WERI-Rb-1 (cell line): ENCODE results near the gene ZNF76.
"Not testable (repeated sequence)": the region's sequence is repeated elsewhere in the genome, so short reads cannot be mapped to it uniquely, and the experiment has no call there.

Experiments
- DNase-seq: peaks from one replicate; pipeline ENCODE4 v3.0.0-alpha.2; 2020
- H3K27ac ChIP-seq: fragments of 250-450 bp; sonication (Bioruptor Pico); 2 replicates; pipeline ENCODE4 v1.5.1; 2020; ENCODE audit warnings: mild to moderate bottlenecking, moderate library complexity
- H3K27me3 ChIP-seq: fragments of 250-450 bp; sonication (Bioruptor Pico); 2 replicates; pipeline ENCODE4 v1.5.1; 2021; ENCODE audit warnings: mild to moderate bottlenecking, low read depth, moderate library complexity; ENCODE audit not compliant: insufficient read depth, severe bottlenecking
- H3K36me3 ChIP-seq: fragments of 250-450 bp; sonication (Bioruptor Pico); 2 replicates; pipeline ENCODE4 v1.5.1; 2020; ENCODE audit warnings: mild to moderate bottlenecking, moderate library complexity
- H3K4me3 ChIP-seq: 2 replicates; pipeline ENCODE4 v1.5.1; 2011; ENCODE audit warnings: low read depth, mild to moderate bottlenecking, control low read depth, low read length
- H3K9me3 ChIP-seq: fragments of 250-450 bp; sonication (Bioruptor Pico); 2 replicates; pipeline ENCODE4 v1.5.1; 2021; ENCODE audit warnings: mild to moderate bottlenecking, moderate library complexity; ENCODE audit not compliant: severe bottlenecking
- TF ChIP-seq, protein P1 (sequence below): IDR thresholded peaks from 2 replicates; pipeline ENCODE4 v1.5.1; 2011; ENCODE audit warnings: low read depth, mild to moderate bottlenecking, control low read depth, inconsistent platforms, low read length

The ZNF76 gene

GRCh38 chr6:35319346-35320030, 60.0 kb downstream of the ZNF76 start:
- TF ChIP-seq, protein P1, sequence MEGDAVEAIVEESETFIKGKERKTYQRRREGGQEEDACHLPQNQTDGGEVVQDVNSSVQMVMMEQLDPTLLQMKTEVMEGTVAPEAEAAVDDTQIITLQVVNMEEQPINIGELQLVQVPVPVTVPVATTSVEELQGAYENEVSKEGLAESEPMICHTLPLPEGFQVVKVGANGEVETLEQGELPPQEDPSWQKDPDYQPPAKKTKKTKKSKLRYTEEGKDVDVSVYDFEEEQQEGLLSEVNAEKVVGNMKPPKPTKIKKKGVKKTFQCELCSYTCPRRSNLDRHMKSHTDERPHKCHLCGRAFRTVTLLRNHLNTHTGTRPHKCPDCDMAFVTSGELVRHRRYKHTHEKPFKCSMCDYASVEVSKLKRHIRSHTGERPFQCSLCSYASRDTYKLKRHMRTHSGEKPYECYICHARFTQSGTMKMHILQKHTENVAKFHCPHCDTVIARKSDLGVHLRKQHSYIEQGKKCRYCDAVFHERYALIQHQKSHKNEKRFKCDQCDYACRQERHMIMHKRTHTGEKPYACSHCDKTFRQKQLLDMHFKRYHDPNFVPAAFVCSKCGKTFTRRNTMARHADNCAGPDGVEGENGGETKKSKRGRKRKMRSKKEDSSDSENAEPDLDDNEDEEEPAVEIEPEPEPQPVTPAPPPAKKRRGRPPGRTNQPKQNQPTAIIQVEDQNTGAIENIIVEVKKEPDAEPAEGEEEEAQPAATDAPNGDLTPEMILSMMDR = no peak
- DNase-seq = no peak
- no peaks in the 10 kb centered on the region for H3K36me3 ChIP-seq
- H3K9me3 ChIP-seq = peaks cover 3% of the 10 kb centered on the region
- no peaks in the 10 kb centered on the region for H3K27me3 ChIP-seq
- no peak overlapping the region for H3K4me3 ChIP-seq
- no peak overlapping the region for H3K27ac ChIP-seq

DNA sequence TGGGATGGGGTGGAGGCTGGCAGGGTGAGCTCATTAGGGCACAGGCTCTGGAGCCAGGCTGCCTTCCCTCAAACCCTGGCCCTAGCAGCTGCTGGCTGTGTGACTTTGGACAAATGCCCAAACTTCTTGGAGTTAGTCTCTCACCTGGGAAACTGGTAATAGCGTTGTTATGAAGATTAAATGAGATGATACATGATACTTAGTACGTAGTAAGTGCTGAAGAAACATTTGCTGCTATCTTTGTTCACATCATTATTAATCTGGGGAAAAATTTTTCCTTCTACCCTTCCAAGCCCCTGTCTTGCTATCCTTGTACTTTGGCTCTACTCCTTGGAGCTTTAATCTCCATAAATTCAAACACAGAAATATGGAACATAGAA, 60.5 kb downstream of the ZNF76 start:
- peaks cover 3% of the 10 kb centered on the region for H3K9me3 ChIP-seq
- H3K36me3 ChIP-seq = no peaks in the 10 kb centered on the region
- DNase-seq = no peak
- no peaks in the 10 kb centered on the region for H3K27me3 ChIP-seq
- no peak overlapping the region for H3K4me3 ChIP-seq
- TF ChIP-seq, protein P1 = no peak
- H3K27ac ChIP-seq = no peak overlapping the region

GRCh38 chr6:35321091-35321490, 61.6 kb downstream of the ZNF76 start:
- no peak overlapping the region for H3K4me3 ChIP-seq
- no peak overlapping the region for H3K27ac ChIP-seq
- H3K9me3 ChIP-seq = peaks cover 3% of the 10 kb centered on the region
- H3K36me3 ChIP-seq = no peaks in the 10 kb centered on the region
- DNase-seq = no peak
- TF ChIP-seq, protein P1 = no peak
- no peaks in the 10 kb centered on the region for H3K27me3 ChIP-seq

- H3K27ac ChIP-seq = no peak overlapping the region
- TF ChIP-seq, protein P1 = peak; percentile 88
- no peaks in the 10 kb centered on the region for H3K27me3 ChIP-seq
- no peaks in the 10 kb centered on the region for H3K36me3 ChIP-seq
- H3K4me3 ChIP-seq = no peak overlapping the region
- peak; percentile 90 for DNase-seq
- H3K9me3 ChIP-seq = peaks cover 5% of the 10 kb centered on the region
Measured at GRCh38 chr6:35327349-35328027, 68.0 kb downstream of the ZNF76 start.

DNA sequence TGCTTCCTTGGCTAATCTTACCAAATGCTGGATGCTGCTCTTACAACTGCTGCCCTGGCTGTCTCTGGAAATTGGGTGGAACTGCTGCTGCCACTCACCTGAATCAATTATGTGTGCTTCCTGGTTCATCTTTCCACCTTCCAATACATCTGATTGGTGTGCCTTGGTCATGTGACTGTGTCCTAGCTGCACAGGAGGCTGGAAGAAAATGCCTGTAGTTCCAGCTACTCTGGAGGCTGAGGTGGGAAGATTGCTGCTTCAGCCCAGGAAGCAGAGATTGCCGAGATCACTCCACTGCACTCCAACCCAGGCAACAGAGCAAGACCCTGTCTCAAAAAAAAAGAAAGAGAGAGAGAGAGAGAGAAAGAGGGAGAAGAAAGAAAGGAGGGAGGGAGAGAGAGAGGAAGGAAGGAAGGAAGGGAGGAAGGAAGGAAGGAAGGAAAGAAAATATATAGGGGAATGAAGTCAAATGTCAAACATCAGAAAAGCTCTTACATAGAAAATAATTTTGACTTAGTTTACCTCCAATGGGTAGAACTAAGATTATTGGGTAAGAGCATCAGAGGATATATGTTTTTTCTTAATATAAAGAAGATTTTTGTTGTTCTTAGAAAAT, 68.7 kb downstream of the ZNF76 start:
- TF ChIP-seq, protein P1 = no peak
- Histone ChIP-seq H3K36me3 (no peaks in the 10 kb centered on the region), H3K27ac (no peak overlapping the region), H3K4me3 (no peak overlapping the region), H3K27me3 (no peaks in the 10 kb centered on the region), H3K9me3 (peaks cover 5% of the 10 kb centered on the region)
- no peak for DNase-seq

DNA sequence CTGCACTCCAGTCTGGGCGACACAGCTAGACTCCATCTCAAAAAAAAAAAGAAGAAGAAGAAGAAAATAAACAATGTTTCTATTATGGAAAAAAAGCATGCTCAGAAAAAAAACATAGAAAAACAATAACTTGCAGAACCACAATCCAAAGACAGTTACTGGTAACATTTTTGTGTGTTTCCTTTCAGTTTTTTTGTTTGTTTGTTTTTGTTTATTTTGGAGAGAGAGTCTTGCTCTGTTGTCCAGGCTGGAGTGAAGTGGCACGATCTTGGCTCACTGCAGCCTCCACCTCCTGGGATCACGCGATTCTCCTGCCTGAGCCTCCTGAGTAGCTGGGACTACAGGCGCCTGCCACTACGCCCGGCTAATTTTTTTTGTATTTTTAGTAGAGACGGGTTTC, 69.4 kb downstream of the ZNF76 start:
- H3K27me3 ChIP-seq, DNase-seq, H3K9me3 ChIP-seq, H3K36me3 ChIP-seq, H3K27ac ChIP-seq, H3K4me3 ChIP-seq: not testable (repeated sequence)
